ENCODE data around the gene C9orf78. TPM values are rescaled to one million over a fixed set of nuclear protein-coding genes. Genes with fewer than 3 reads are reported as not detected.

The C9orf78 gene
- total RNA-seq, 1 donor from 2014 or later, result 38.0 TPM

DNA sequence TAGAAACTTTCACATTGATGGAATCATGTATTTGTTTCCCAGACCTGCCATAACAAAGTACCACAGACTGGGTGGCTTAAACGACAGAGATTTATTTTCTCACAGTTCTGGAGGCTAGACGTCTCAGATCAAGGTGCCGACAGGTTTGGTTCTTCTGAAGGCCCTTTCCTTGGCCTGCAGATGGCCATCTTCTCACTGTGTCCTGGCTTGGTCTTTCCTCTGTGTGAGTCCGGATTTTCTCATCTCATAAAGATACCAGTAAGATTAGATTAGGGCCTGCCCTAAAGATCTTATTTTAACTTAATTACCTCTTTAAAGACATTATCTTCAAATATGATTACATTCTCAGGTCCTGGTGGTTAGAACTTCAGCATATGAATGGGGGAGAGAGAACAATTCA is 6.0 kb upstream of the C9orf78 start:
- Histone ChIP-seq H3K79me2 (ENCODE audit: insufficient read depth, low read length) (peaks cover 33% of the 10 kb centered on the region), H3K9me3 (ENCODE audit: insufficient read depth, low read depth, low read length) (no peaks in the 10 kb centered on the region), H3K4me2 (ENCODE audit: low read length) (no peak overlapping the region), H3K36me3 (ENCODE audit: insufficient read depth, low read length) (no peaks in the 10 kb centered on the region), H4K20me1 (ENCODE audit: insufficient read depth, low read length) (peaks cover 23% of the 10 kb centered on the region), H3K9ac (ENCODE audit: low read length) (no peak overlapping the region), H3K27me3 (ENCODE audit: insufficient read depth, low read length) (no peaks in the 10 kb centered on the region), H2AFZ (ENCODE audit: low read depth, low read length) (no peak overlapping the region), H3K4me3 (ENCODE audit: insufficient read depth, low read depth, low read length) (no peak overlapping the region), H3K4me1 (ENCODE audit: insufficient read depth, low read length) (peaks cover 20% of the 10 kb centered on the region), H3K27ac (ENCODE audit: low read depth, low read length) (no peak overlapping the region)
- no peaks in the 10 kb centered on the region for H3K9me3 Mint-ChIP-seq (ENCODE audit: unreplicated experiment)
- peaks cover 2% of the 10 kb centered on the region for H3K36me3 Mint-ChIP-seq (ENCODE audit: low read depth, unreplicated experiment)
- TF ChIP-seq EZH2 (IDR thresholded peaks at IDR 0.05; ENCODE audit: insufficient read depth, low read length), result no peak
- TF ChIP-seq, protein P1, sequence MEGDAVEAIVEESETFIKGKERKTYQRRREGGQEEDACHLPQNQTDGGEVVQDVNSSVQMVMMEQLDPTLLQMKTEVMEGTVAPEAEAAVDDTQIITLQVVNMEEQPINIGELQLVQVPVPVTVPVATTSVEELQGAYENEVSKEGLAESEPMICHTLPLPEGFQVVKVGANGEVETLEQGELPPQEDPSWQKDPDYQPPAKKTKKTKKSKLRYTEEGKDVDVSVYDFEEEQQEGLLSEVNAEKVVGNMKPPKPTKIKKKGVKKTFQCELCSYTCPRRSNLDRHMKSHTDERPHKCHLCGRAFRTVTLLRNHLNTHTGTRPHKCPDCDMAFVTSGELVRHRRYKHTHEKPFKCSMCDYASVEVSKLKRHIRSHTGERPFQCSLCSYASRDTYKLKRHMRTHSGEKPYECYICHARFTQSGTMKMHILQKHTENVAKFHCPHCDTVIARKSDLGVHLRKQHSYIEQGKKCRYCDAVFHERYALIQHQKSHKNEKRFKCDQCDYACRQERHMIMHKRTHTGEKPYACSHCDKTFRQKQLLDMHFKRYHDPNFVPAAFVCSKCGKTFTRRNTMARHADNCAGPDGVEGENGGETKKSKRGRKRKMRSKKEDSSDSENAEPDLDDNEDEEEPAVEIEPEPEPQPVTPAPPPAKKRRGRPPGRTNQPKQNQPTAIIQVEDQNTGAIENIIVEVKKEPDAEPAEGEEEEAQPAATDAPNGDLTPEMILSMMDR (IDR thresholded peaks at IDR 0.05; ENCODE audit: insufficient read depth, low read depth, low read length), result no peak
- no peak for DNase-seq (ENCODE audit: low read depth)
- no peak for FAIRE-seq
- H3K27ac Mint-ChIP-seq (ENCODE audit: unreplicated experiment), result no peak overlapping the region
- H3K27me3 Mint-ChIP-seq (ENCODE audit: low read depth, unreplicated experiment), result no peaks in the 10 kb centered on the region
- no peak overlapping the region for H3K4me3 Mint-ChIP-seq (ENCODE audit: unreplicated experiment)
- peaks cover 23% of the 10 kb centered on the region for H3K4me1 Mint-ChIP-seq (ENCODE audit: low read depth, unreplicated experiment)

GRCh38 chr9:129840034-129840433 is 5.0 kb upstream of the C9orf78 start:
- no peaks in the 10 kb centered on the region for H3K9me3 Mint-ChIP-seq (ENCODE audit: unreplicated experiment)
- no peak overlapping the region for H3K4me3 Mint-ChIP-seq (ENCODE audit: unreplicated experiment)
- Histone ChIP-seq H3K27me3 (ENCODE audit: insufficient read depth, low read length) (no peaks in the 10 kb centered on the region), H2AFZ (ENCODE audit: low read depth, low read length) (no peak overlapping the region), H3K4me2 (ENCODE audit: low read length) (peak overlapping the region; percentile 55), H3K4me3 (ENCODE audit: insufficient read depth, low read depth, low read length) (no peak overlapping the region), H3K9ac (ENCODE audit: low read length) (no peak overlapping the region), H3K79me2 (ENCODE audit: insufficient read depth, low read length) (peaks cover 42% of the 10 kb centered on the region), H3K27ac (ENCODE audit: low read depth, low read length) (no peak overlapping the region), H3K4me1 (ENCODE audit: insufficient read depth, low read length) (peaks cover 20% of the 10 kb centered on the region), H4K20me1 (ENCODE audit: insufficient read depth, low read length) (peaks cover 23% of the 10 kb centered on the region), H3K9me3 (ENCODE audit: insufficient read depth, low read depth, low read length) (no peaks in the 10 kb centered on the region), H3K36me3 (ENCODE audit: insufficient read depth, low read length) (no peaks in the 10 kb centered on the region)
- H3K4me1 Mint-ChIP-seq (ENCODE audit: low read depth, unreplicated experiment), result peaks cover 23% of the 10 kb centered on the region
- peaks cover 2% of the 10 kb centered on the region for H3K36me3 Mint-ChIP-seq (ENCODE audit: low read depth, unreplicated experiment)
- no peak overlapping the region for H3K27ac Mint-ChIP-seq (ENCODE audit: unreplicated experiment)
- no peak for DNase-seq (ENCODE audit: low read depth)
- H3K27me3 Mint-ChIP-seq (ENCODE audit: low read depth, unreplicated experiment), result no peaks in the 10 kb centered on the region
- FAIRE-seq, result no peak
- no peak for TF ChIP-seq EZH2 (IDR thresholded peaks at IDR 0.05; ENCODE audit: insufficient read depth, low read length)
- TF ChIP-seq, protein P1 (IDR thresholded peaks at IDR 0.05; ENCODE audit: insufficient read depth, low read depth, low read length), result no peak

GRCh38 chr9:129839324-129840023 is 4.4 kb upstream of the C9orf78 start:
- FAIRE-seq (no peak), DNase-seq (ENCODE audit: low read depth) (no peak)
- H3K27ac ChIP-seq (ENCODE audit: low read depth, low read length), result peak overlapping the region; percentile 19
- no peaks in the 10 kb centered on the region for H3K9me3 ChIP-seq (ENCODE audit: insufficient read depth, low read depth, low read length)
- no peak for TF ChIP-seq EZH2 (IDR thresholded peaks at IDR 0.05; ENCODE audit: insufficient read depth, low read length)
- TF ChIP-seq, protein P1 (IDR thresholded peaks at IDR 0.05; ENCODE audit: insufficient read depth, low read depth, low read length), result no peak
- Mint-ChIP-seq H3K27me3 (ENCODE audit: low read depth, unreplicated experiment) (no peaks in the 10 kb centered on the region), H3K4me1 (ENCODE audit: low read depth, unreplicated experiment) (peaks cover 23% of the 10 kb centered on the region), H3K9me3 (ENCODE audit: unreplicated experiment) (no peaks in the 10 kb centered on the region), H3K36me3 (ENCODE audit: low read depth, unreplicated experiment) (peaks cover 2% of the 10 kb centered on the region), H3K4me3 (ENCODE audit: unreplicated experiment) (peak overlapping the region; percentile 71), H3K27ac (ENCODE audit: unreplicated experiment) (peak overlapping the region; percentile 96)
- no peak overlapping the region for H3K9ac ChIP-seq (ENCODE audit: low read length)
- no peak overlapping the region for H3K4me3 ChIP-seq (ENCODE audit: insufficient read depth, low read depth, low read length)
- H3K4me1 ChIP-seq (ENCODE audit: insufficient read depth, low read length), result peaks cover 20% of the 10 kb centered on the region
- H4K20me1 ChIP-seq (ENCODE audit: insufficient read depth, low read length), result peaks cover 23% of the 10 kb centered on the region
- peaks cover 47% of the 10 kb centered on the region for H3K79me2 ChIP-seq (ENCODE audit: insufficient read depth, low read length)
- peak overlapping the region; percentile 55 for H3K4me2 ChIP-seq (ENCODE audit: low read length)
- H3K36me3 ChIP-seq (ENCODE audit: insufficient read depth, low read length), result no peaks in the 10 kb centered on the region
- no peak overlapping the region for H2AFZ ChIP-seq (ENCODE audit: low read depth, low read length)
- no peaks in the 10 kb centered on the region for H3K27me3 ChIP-seq (ENCODE audit: insufficient read depth, low read length)
